GM23338 (cell line): ENCODE measurements around the gene RIN3. TPM values are rescaled to one million over a fixed set of nuclear protein-coding genes. Genes with fewer than 3 reads are reported as not detected.

Experiments
- ATAC-seq: fragments of 200-7000 bp; cut with Tn5 transposase; 3 replicates; pipeline ENCODE4 v1.9.1; 2020
- DNase-seq: peaks from one replicate; pipeline ENCODE4 v3.0.0-alpha.2; 2015; ENCODE audit warnings: low spot score
- H2AFZ ChIP-seq: fragments of 200-600 bp; sonication (generic); 2 replicates; pipeline ENCODE4 v1.8.0; 2016; ENCODE audit warnings: antibody characterized with exemption, mild to moderate bottlenecking, moderate library complexity
- H3F3A ChIP-seq: fragments of 200-600 bp; sonication (generic); replicated peaks from 2 replicates; pipeline ENCODE4 v1.8.0; 2017; ENCODE audit warnings: antibody characterized with exemption, mixed run types, low read depth
- H3K27ac ChIP-seq: fragments of 200-600 bp; sonication (generic); 2 replicates; pipeline ENCODE4 v1.6.1; 2016; ENCODE audit warnings: low read depth
- H3K27me3 ChIP-seq: fragments of 200-600 bp; sonication (generic); 2 replicates; pipeline ENCODE4 v1.8.0; 2016; ENCODE audit warnings: mild to moderate bottlenecking, mixed run types, moderate library complexity; ENCODE audit not compliant: insufficient read depth
- H3K36me3 ChIP-seq: fragments of 200-600 bp; sonication (generic); 2 replicates; pipeline ENCODE4 v1.8.0; 2016; ENCODE audit warnings: mild to moderate bottlenecking; ENCODE audit not compliant: insufficient read depth
- H3K4me1 ChIP-seq: fragments of 200-600 bp; sonication (generic); 2 replicates; pipeline ENCODE4 v1.8.0; 2016; ENCODE audit warnings: mild to moderate bottlenecking, moderate library complexity; ENCODE audit not compliant: insufficient read depth
- H3K4me2 ChIP-seq: fragments of 200-600 bp; sonication (generic); 2 replicates; pipeline ENCODE4 v1.7.1; 2017; ENCODE audit warnings: mixed run types
- H3K4me3 ChIP-seq: fragments of 200-600 bp; sonication (generic); 2 replicates; pipeline ENCODE4 v1.6.1; 2016; ENCODE audit warnings: mixed run types
- H3K79me2 ChIP-seq: fragments of 200-600 bp; sonication (generic); replicated peaks from 2 replicates; pipeline ENCODE4 v1.8.0; 2017; ENCODE audit warnings: mild to moderate bottlenecking; ENCODE audit not compliant: insufficient read depth
- H3K9me2 ChIP-seq: fragments of 200-600 bp; sonication (generic); 2 replicates; pipeline ENCODE4 v1.8.0; 2017; ENCODE audit not compliant: insufficient read depth
- H4K20me1 ChIP-seq: fragments of 200-600 bp; sonication (generic); replicated peaks from 2 replicates; pipeline ENCODE4 v1.8.0; 2017; ENCODE audit warnings: mild to moderate bottlenecking; ENCODE audit not compliant: insufficient read depth
- H3K27ac Mint-ChIP-seq: 2 replicates; pipeline ENCODE4 v1.8.0; 2020; ENCODE audit warnings: inconsistent platforms, mild to moderate bottlenecking, moderate library complexity, mixed read lengths
- H3K27me3 Mint-ChIP-seq: 3 replicates; pipeline ENCODE4 v1.8.0; 2022; ENCODE audit warnings: low read depth, mild to moderate bottlenecking, moderate library complexity, mixed read lengths, inconsistent platforms; ENCODE audit not compliant: insufficient read depth, poor library complexity
- H3K36me3 Mint-ChIP-seq: 3 replicates; pipeline ENCODE4 v1.8.0; 2021; ENCODE audit warnings: low read depth, mild to moderate bottlenecking, inconsistent platforms, moderate library complexity, mixed read lengths
- H3K4me1 Mint-ChIP-seq: 3 replicates; pipeline ENCODE4 v1.8.0; 2020; ENCODE audit warnings: mild to moderate bottlenecking, inconsistent platforms, mixed read lengths
- H3K4me3 Mint-ChIP-seq: 3 replicates; pipeline ENCODE4 v1.8.0; 2021; ENCODE audit warnings: moderate library complexity, mild to moderate bottlenecking, inconsistent platforms, mixed read lengths
- H3K9me3 Mint-ChIP-seq: 3 replicates; pipeline ENCODE4 v1.8.0; 2020; ENCODE audit warnings: moderate library complexity, mild to moderate bottlenecking, inconsistent platforms, mixed read lengths
- CREB1 ChIP-seq: fragments of 250-450 bp; sonication (Bioruptor Pico); IDR thresholded peaks from 2 replicates; pipeline ENCODE4 v1.5.0; 2020; ENCODE audit warnings: low read depth, mild to moderate bottlenecking, moderate library complexity
- CTCF ChIP-seq, 2 experiments: fragments of 200-600 bp in 1 of 2; sonication (generic) in 1 of 2; conservative IDR thresholded peaks; 2 replicates each; pipeline versions ENCODE4 v1.5.1 to v1.6.1; 2016 to 2017; ENCODE audit warnings: antibody characterized with exemption in 2 of 2, low read depth in 2 of 2, mild to moderate bottlenecking in 2 of 2, moderate library complexity in 1 of 2
- STAT1 ChIP-seq: IDR thresholded peaks from one replicate; pipeline ENCODE4 v1.6.1; 2016; ENCODE audit warnings: antibody characterized with exemption; ENCODE audit not compliant: unreplicated experiment
- ZNF331 ChIP-seq: fragments of 250-450 bp; sonication (Bioruptor Pico); IDR thresholded peaks from 2 replicates; pipeline ENCODE4 v1.5.0; 2020; ENCODE audit warnings: low read depth, mild to moderate bottlenecking, moderate library complexity
- polyA plus RNA-seq: library from polyadenylated mRNA; unstranded; fragments of >200 nt; fragmentation: Nextera tagmentation; extraction: Ambion mirVana; gene quantifications from 2 replicates; pipeline ENCODE4 v1.2.1, GENCODE V29; 2016
- total RNA-seq: library from RNA; depleted of rRNA; stranded (reverse); fragments of >200 nt; shearing (Covaris generic); gene quantifications from 2 replicates; pipeline ENCODE4 v1.2.3, GENCODE V29; 2014
- TF ChIP-seq, protein P1 (sequence below): fragments of 250-450 bp; sonication (Bioruptor Pico); IDR thresholded peaks from 2 replicates; pipeline ENCODE4 v1.5.0; 2020; ENCODE audit warnings: mild to moderate bottlenecking, moderate library complexity
- TF ChIP-seq, protein P2 (sequence below): IDR thresholded peaks from 2 replicates; pipeline ENCODE4 v1.6.1; 2016; ENCODE audit warnings: antibody characterized with exemption
- TF ChIP-seq, protein P3 (sequence below): IDR thresholded peaks from one replicate; pipeline ENCODE4 v1.6.1; 2018; ENCODE audit warnings: antibody characterized with exemption; ENCODE audit not compliant: unreplicated experiment

RIN3 gene
- total and polyA plus RNA-seq, 2 experiments from 2014 or later, result 0.97 to 1.5 TPM

- TF ChIP-seq, protein P1, sequence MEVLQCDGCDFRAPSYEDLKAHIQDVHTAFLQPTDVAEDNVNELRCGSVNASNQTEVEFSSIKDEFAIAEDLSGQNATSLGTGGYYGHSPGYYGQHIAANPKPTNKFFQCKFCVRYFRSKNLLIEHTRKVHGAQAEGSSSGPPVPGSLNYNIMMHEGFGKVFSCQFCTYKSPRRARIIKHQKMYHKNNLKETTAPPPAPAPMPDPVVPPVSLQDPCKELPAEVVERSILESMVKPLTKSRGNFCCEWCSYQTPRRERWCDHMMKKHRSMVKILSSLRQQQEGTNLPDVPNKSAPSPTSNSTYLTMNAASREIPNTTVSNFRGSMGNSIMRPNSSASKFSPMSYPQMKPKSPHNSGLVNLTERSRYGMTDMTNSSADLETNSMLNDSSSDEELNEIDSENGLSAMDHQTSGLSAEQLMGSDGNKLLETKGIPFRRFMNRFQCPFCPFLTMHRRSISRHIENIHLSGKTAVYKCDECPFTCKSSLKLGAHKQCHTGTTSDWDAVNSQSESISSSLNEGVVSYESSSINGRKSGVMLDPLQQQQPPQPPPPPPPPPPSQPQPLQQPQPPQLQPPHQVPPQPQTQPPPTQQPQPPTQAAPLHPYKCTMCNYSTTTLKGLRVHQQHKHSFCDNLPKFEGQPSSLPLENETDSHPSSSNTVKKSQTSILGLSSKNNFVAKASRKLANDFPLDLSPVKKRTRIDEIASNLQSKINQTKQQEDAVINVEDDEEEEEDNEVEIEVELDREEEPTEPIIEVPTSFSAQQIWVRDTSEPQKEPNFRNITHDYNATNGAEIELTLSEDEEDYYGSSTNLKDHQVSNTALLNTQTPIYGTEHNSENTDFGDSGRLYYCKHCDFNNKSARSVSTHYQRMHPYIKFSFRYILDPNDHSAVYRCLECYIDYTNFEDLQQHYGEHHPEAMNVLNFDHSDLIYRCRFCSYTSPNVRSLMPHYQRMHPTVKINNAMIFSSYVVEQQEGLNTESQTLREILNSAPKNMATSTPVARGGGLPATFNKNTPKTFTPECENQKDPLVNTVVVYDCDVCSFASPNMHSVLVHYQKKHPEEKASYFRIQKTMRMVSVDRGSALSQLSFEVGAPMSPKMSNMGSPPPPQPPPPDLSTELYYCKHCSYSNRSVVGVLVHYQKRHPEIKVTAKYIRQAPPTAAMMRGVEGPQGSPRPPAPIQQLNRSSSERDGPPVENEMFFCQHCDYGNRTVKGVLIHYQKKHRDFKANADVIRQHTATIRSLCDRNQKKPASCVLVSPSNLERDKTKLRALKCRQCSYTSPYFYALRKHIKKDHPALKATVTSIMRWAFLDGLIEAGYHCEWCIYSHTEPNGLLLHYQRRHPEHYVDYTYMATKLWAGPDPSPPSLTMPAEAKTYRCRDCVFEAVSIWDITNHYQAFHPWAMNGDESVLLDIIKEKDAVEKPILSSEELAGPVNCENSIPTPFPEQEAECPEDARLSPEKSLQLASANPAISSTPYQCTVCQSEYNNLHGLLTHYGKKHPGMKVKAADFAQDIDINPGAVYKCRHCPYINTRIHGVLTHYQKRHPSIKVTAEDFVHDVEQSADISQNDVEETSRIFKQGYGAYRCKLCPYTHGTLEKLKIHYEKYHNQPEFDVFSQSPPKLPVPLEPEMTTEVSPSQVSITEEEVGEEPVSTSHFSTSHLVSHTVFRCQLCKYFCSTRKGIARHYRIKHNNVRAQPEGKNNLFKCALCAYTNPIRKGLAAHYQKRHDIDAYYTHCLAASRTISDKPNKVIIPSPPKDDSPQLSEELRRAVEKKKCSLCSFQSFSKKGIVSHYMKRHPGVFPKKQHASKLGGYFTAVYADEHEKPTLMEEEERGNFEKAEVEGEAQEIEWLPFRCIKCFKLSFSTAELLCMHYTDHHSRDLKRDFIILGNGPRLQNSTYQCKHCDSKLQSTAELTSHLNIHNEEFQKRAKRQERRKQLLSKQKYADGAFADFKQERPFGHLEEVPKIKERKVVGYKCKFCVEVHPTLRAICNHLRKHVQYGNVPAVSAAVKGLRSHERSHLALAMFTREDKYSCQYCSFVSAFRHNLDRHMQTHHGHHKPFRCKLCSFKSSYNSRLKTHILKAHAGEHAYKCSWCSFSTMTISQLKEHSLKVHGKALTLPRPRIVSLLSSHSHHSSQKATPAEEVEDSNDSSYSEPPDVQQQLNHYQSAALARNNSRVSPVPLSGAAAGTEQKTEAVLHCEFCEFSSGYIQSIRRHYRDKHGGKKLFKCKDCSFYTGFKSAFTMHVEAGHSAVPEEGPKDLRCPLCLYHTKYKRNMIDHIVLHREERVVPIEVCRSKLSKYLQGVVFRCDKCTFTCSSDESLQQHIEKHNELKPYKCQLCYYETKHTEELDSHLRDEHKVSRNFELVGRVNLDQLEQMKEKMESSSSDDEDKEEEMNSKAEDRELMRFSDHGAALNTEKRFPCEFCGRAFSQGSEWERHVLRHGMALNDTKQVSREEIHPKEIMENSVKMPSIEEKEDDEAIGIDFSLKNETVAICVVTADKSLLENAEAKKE (CRISPR knock-in tag), result no peak
Observed at GRCh38 chr14:92694807-92695206, 181.2 kb downstream of the RIN3 start (continued).

- Histone ChIP-seq H3K4me1 (no peaks in the 10 kb centered on the region), H3K27me3 (no peaks in the 10 kb centered on the region), H3K4me2 (no peak overlapping the region), H2AFZ (no peak overlapping the region), H3K27ac (no peak overlapping the region), H3F3A (no peaks in the 10 kb centered on the region), H3K79me2 (no peaks in the 10 kb centered on the region), H3K36me3 (no peaks in the 10 kb centered on the region), H3K9me2 (no peaks in the 10 kb centered on the region), H4K20me1 (no peaks in the 10 kb centered on the region), H3K4me3 (no peak overlapping the region)
- DNase-seq, result no peak
- H3K27me3 Mint-ChIP-seq, result peaks cover 12% of the 10 kb centered on the region
- no peaks in the 10 kb centered on the region for H3K9me3 Mint-ChIP-seq
- ATAC-seq, result no peak
- no peaks in the 10 kb centered on the region for H3K4me1 Mint-ChIP-seq
- H3K27ac Mint-ChIP-seq, result no peak overlapping the region
- no peaks in the 10 kb centered on the region for H3K36me3 Mint-ChIP-seq
- H3K4me3 Mint-ChIP-seq, result no peak overlapping the region
- TF ChIP-seq ZNF331 (CRISPR knock-in tag) (no peak), STAT1 (no peak), CTCF (conservative IDR thresholded peaks at IDR 0.05; ENCODE audit: low read depth in 2 of 2) (no peak), CREB1 (no peak)
- TF ChIP-seq, protein P2, sequence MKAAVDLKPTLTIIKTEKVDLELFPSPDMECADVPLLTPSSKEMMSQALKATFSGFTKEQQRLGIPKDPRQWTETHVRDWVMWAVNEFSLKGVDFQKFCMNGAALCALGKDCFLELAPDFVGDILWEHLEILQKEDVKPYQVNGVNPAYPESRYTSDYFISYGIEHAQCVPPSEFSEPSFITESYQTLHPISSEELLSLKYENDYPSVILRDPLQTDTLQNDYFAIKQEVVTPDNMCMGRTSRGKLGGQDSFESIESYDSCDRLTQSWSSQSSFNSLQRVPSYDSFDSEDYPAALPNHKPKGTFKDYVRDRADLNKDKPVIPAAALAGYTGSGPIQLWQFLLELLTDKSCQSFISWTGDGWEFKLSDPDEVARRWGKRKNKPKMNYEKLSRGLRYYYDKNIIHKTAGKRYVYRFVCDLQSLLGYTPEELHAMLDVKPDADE, result no peak
- TF ChIP-seq, protein P3, sequence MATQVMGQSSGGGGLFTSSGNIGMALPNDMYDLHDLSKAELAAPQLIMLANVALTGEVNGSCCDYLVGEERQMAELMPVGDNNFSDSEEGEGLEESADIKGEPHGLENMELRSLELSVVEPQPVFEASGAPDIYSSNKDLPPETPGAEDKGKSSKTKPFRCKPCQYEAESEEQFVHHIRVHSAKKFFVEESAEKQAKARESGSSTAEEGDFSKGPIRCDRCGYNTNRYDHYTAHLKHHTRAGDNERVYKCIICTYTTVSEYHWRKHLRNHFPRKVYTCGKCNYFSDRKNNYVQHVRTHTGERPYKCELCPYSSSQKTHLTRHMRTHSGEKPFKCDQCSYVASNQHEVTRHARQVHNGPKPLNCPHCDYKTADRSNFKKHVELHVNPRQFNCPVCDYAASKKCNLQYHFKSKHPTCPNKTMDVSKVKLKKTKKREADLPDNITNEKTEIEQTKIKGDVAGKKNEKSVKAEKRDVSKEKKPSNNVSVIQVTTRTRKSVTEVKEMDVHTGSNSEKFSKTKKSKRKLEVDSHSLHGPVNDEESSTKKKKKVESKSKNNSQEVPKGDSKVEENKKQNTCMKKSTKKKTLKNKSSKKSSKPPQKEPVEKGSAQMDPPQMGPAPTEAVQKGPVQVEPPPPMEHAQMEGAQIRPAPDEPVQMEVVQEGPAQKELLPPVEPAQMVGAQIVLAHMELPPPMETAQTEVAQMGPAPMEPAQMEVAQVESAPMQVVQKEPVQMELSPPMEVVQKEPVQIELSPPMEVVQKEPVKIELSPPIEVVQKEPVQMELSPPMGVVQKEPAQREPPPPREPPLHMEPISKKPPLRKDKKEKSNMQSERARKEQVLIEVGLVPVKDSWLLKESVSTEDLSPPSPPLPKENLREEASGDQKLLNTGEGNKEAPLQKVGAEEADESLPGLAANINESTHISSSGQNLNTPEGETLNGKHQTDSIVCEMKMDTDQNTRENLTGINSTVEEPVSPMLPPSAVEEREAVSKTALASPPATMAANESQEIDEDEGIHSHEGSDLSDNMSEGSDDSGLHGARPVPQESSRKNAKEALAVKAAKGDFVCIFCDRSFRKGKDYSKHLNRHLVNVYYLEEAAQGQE, result no peak
Observed at GRCh38 chr14:92695562-92695961, 182.0 kb downstream of the RIN3 start.
